HepG2 (cell line): ENCODE data around the gene DDI2. TPM values are rescaled to one million over a fixed set of nuclear protein-coding genes. Genes with fewer than 3 reads are reported as not detected.

Experiments used
- ADNP ChIP-seq: sonication (generic); formaldehyde crosslinking; IDR thresholded peaks from 2 replicates; pipeline ENCODE4 v1.4.0; 2020; ENCODE audit warnings: missing genetic modification reagents
- CREBL2 ChIP-seq: sonication (generic); formaldehyde crosslinking; IDR thresholded peaks from 2 replicates; pipeline ENCODE4 v1.8.1; 2023; ENCODE audit warnings: missing genetic modification reagents, mild to moderate bottlenecking, borderline replicate concordance
- ELF1 ChIP-seq: sonication (generic); formaldehyde crosslinking; IDR thresholded peaks from 2 replicates; pipeline ENCODE4 v1.4.0; 2020; ENCODE audit warnings: missing genetic modification reagents
- ELF3 ChIP-seq: IDR thresholded peaks from 2 replicates; pipeline ENCODE4 v1.6.1; 2016; ENCODE audit warnings: missing genetic modification reagents, missing compliant biosample characterization
- FOXM1 ChIP-seq: sonication (generic); formaldehyde crosslinking; IDR thresholded peaks from 2 replicates; pipeline ENCODE4 v1.5.0; 2020; ENCODE audit warnings: missing genetic modification reagents
- HDAC1 ChIP-seq: sonication (generic); formaldehyde crosslinking; IDR thresholded peaks from 2 replicates; pipeline ENCODE4 v1.5.1; 2020; ENCODE audit warnings: mild to moderate bottlenecking, missing genetic modification reagents
- HDAC2 ChIP-seq: sonication (generic); formaldehyde crosslinking; IDR thresholded peaks from 2 replicates; pipeline ENCODE4 v1.4.0; 2020; ENCODE audit warnings: missing genetic modification reagents
- HOXA3 ChIP-seq: sonication (generic); formaldehyde crosslinking; IDR thresholded peaks from 2 replicates; pipeline ENCODE4 v1.5.0; 2020; ENCODE audit warnings: missing genetic modification reagents
- HOXA7 ChIP-seq: sonication (generic); formaldehyde crosslinking; IDR thresholded peaks from 2 replicates; pipeline ENCODE4 v1.8.1; 2022; ENCODE audit warnings: mild to moderate bottlenecking, missing genetic modification reagents, moderate library complexity
- MED1 ChIP-seq: sonication (generic); formaldehyde crosslinking; IDR thresholded peaks from 2 replicates; pipeline ENCODE4 v1.4.0; 2020; ENCODE audit warnings: missing genetic modification reagents
- MXD1 ChIP-seq: sonication (generic); formaldehyde crosslinking; IDR thresholded peaks from 2 replicates; pipeline ENCODE4 v1.4.0; 2020; ENCODE audit warnings: mild to moderate bottlenecking, missing genetic modification reagents
- MXI1 ChIP-seq: IDR thresholded peaks from 3 replicates; pipeline ENCODE4 v1.6.1; 2012; ENCODE audit warnings: low read depth, low read length, inconsistent platforms, borderline replicate concordance
- PHF21A ChIP-seq: sonication (generic); formaldehyde crosslinking; IDR thresholded peaks from 2 replicates; pipeline ENCODE4 v1.5.0; 2020; ENCODE audit warnings: mild to moderate bottlenecking, missing genetic modification reagents
- POGK ChIP-seq: sonication (generic); formaldehyde crosslinking; conservative IDR thresholded peaks from 2 replicates; pipeline ENCODE4 v1.8.0; 2022; ENCODE audit warnings: mild to moderate bottlenecking, moderate library complexity, missing genetic modification reagents
- SALL2 ChIP-seq: sonication (generic); formaldehyde crosslinking; IDR thresholded peaks from 2 replicates; pipeline ENCODE4 v1.8.1; 2023; ENCODE audit warnings: mild to moderate bottlenecking, missing genetic modification reagents, inconsistent platforms
- SYNCRIP ChIP-seq: fragments of 200-400 bp; formaldehyde crosslinking; IDR thresholded peaks from 2 replicates; pipeline ENCODE4 v1.6.1; 2018; ENCODE audit warnings: mild to moderate bottlenecking, low read depth, low read length; ENCODE audit not compliant: insufficient read depth
- ZIK1 ChIP-seq: sonication (generic); formaldehyde crosslinking; IDR thresholded peaks from 2 replicates; pipeline ENCODE4 v1.5.0; 2020; ENCODE audit warnings: mild to moderate bottlenecking, low read depth, missing genetic modification reagents, borderline replicate concordance
- ZNF101 ChIP-seq: sonication (generic); formaldehyde crosslinking; IDR thresholded peaks from 2 replicates; pipeline ENCODE4 v1.4.0; 2020; ENCODE audit warnings: mild to moderate bottlenecking, low read depth, missing genetic modification reagents, borderline replicate concordance
- ZNF18 ChIP-seq: sonication (generic); formaldehyde crosslinking; IDR thresholded peaks from 2 replicates; pipeline ENCODE4 v1.8.0; 2022; ENCODE audit warnings: mild to moderate bottlenecking, missing genetic modification reagents; ENCODE audit not compliant: insufficient replicate concordance
- ZNF317 ChIP-seq: sonication (generic); formaldehyde crosslinking; IDR thresholded peaks from 2 replicates; pipeline ENCODE4 v1.5.0; 2020; ENCODE audit warnings: mild to moderate bottlenecking, missing genetic modification reagents
- ZNF414 ChIP-seq: sonication (generic); formaldehyde crosslinking; IDR thresholded peaks from 2 replicates; pipeline ENCODE4 v1.5.0; 2020; ENCODE audit warnings: missing genetic modification reagents
- ZNF557 ChIP-seq: sonication (generic); formaldehyde crosslinking; IDR thresholded peaks from 2 replicates; pipeline ENCODE4 v1.4.0; 2020; ENCODE audit warnings: missing genetic modification reagents
- ZNF678 ChIP-seq: sonication (generic); formaldehyde crosslinking; IDR thresholded peaks from 2 replicates; pipeline ENCODE4 v1.4.0; 2020; ENCODE audit warnings: mild to moderate bottlenecking, missing genetic modification reagents
- ZNF766 ChIP-seq: sonication (generic); formaldehyde crosslinking; IDR thresholded peaks from 2 replicates; pipeline ENCODE4 v1.5.0; 2020; ENCODE audit warnings: missing genetic modification reagents, borderline replicate concordance
- ZNF777 ChIP-seq: sonication (generic); formaldehyde crosslinking; IDR thresholded peaks from 2 replicates; pipeline ENCODE4 v1.4.0; 2020; ENCODE audit warnings: missing genetic modification reagents
- ZNF780A ChIP-seq: sonication (generic); formaldehyde crosslinking; IDR thresholded peaks from 2 replicates; pipeline ENCODE4 v1.8.0; 2022; ENCODE audit warnings: mild to moderate bottlenecking, missing genetic modification reagents, moderate library complexity
- polyA plus RNA-seq, 8 experiments: library from polyadenylated mRNA; depleted of rRNA in 3 of 8; stranded (reverse) in 7 of 8; unstranded in 1 of 8; fragments of >200 nt; fragmentation: Illumina TruSeq in 4 of 8; extraction: Trizol in 4 of 8; gene quantifications; 2 replicates each; pipeline versions ENCODE4 v1.2.1 to v1.2.3, GENCODE V29; 2011 to 2016; ENCODE audit warnings: low read depth in 4 of 8, missing spikeins in 1 of 8, mixed read lengths in 1 of 8; ENCODE audit not compliant: insufficient read depth in 1 of 8
- total RNA-seq, 5 experiments: library from RNA; depleted of rRNA; stranded (reverse); fragments of >200 nt; fragmentation: Illumina TruSeq; extraction: Trizol; gene quantifications; 2 replicates each; pipeline ENCODE4 v1.2.3, GENCODE V29; 2016; ENCODE audit warnings: low read depth in 1 of 5

Gene DDI2
- total and polyA plus RNA-seq, 2 of the 13 experiments (the other 11 are each of a cell fraction or from before 2014, with no cell fraction given), result 8.5 to 25.7 TPM

- TF ChIP-seq ZNF414 (CRISPR knock-in tag), result no peak
- TF ChIP-seq ZNF317, result peak; percentile 68; the same call in 1 of the 2 replicates
- no peak for TF ChIP-seq ADNP (CRISPR knock-in tag)
- TF ChIP-seq MXD1 (CRISPR knock-in tag), result peak; percentile 49; the same call in 1 of the 2 replicates
- peak; percentile 35; the same call in 1 of the 2 replicates for TF ChIP-seq HDAC2 (CRISPR knock-in tag)
- TF ChIP-seq ELF3 (CRISPR knock-in tag), result peak; percentile 74; the same call in 1 of the 2 replicates
- peak; percentile 92; the same call in 2 of the 3 replicates for TF ChIP-seq MXI1
- TF ChIP-seq ELF1 (CRISPR knock-in tag), result peak; percentile 49
- no peak for TF ChIP-seq ZNF780A
- no peak for TF ChIP-seq CREBL2
- TF ChIP-seq POGK (CRISPR knock-in tag), result peak; percentile 48; the same call in 1 of the 2 replicates
- peak; percentile 96 for TF ChIP-seq SALL2
- no peak for TF ChIP-seq ZNF557 (CRISPR knock-in tag)
- no peak for TF ChIP-seq ZNF101
- no peak for TF ChIP-seq ZIK1 (CRISPR knock-in tag)
- no peak for TF ChIP-seq ZNF18
- peak; percentile 34; the same call in 1 of the 2 replicates for TF ChIP-seq HDAC1
- TF ChIP-seq ZNF766 (CRISPR knock-in tag), result peak; percentile 78; the same call in 1 of the 2 replicates
- TF ChIP-seq MED1, result peak; percentile 57
- no peak for TF ChIP-seq HOXA7
- no peak for TF ChIP-seq ZNF678 (CRISPR knock-in tag)
- TF ChIP-seq PHF21A (CRISPR knock-in tag), result 0 out of 2 replicates have a peak, but pooled peaks have one; percentile 26
- no peak for TF ChIP-seq SYNCRIP
- peak; percentile 6; the same call in 1 of the 2 replicates for TF ChIP-seq FOXM1 (CRISPR knock-in tag)
- peak; percentile 76 for TF ChIP-seq HOXA3 (CRISPR knock-in tag)
- TF ChIP-seq ZNF777 (CRISPR knock-in tag), result peak; percentile 57
Observed at GRCh38 chr1:15617173-15618076, at the start of gene DDI2 (continued).
